MM.1S (cell line): ENCODE measurements around the gene COG5.

Experiments
- DNase-seq: peaks from one replicate; pipeline ENCODE4 v3.0.0-alpha.2; 2015
- H2AFZ ChIP-seq: fragments of 300-600 bp; sonication (generic); 2 replicates; pipeline ENCODE4 v1.6.0; 2016; ENCODE audit warnings: antibody characterized with exemption, low read length
- H3F3A ChIP-seq: fragments of 300-600 bp; sonication (generic); 2 replicates; pipeline ENCODE4 v1.6.1; 2016; ENCODE audit warnings: mild to moderate bottlenecking, antibody characterized with exemption, low read length, moderate library complexity, mixed read lengths; ENCODE audit not compliant: insufficient read depth
- H3K27ac ChIP-seq: fragments of 300-600 bp; sonication (generic); 2 replicates; pipeline ENCODE4 v1.5.1; 2016; ENCODE audit warnings: mild to moderate bottlenecking, low read length
- H3K27me3 ChIP-seq: fragments of 300-600 bp; sonication (generic); replicated peaks from 2 replicates; pipeline ENCODE4 v1.6.0; 2016; ENCODE audit warnings: low read length; ENCODE audit not compliant: insufficient read depth
- H3K36me3 ChIP-seq: fragments of 300-600 bp; sonication (generic); replicated peaks from 2 replicates; pipeline ENCODE4 v1.6.1; 2016; ENCODE audit warnings: mild to moderate bottlenecking, low read length, mixed read lengths; ENCODE audit not compliant: insufficient read depth
- H3K4me1 ChIP-seq: fragments of 300-600 bp; sonication (generic); 2 replicates; pipeline ENCODE4 v1.6.1; 2016; ENCODE audit warnings: low read length, mixed read lengths
- H3K4me2 ChIP-seq: fragments of 300-600 bp; sonication (generic); 2 replicates; pipeline ENCODE4 v1.6.0; 2016; ENCODE audit warnings: low read depth, low read length
- H3K4me3 ChIP-seq: fragments of 300-600 bp; sonication (generic); 2 replicates; pipeline ENCODE4 v1.5.1; 2016; ENCODE audit warnings: low read length, mixed read lengths
- H3K79me2 ChIP-seq: fragments of 300-600 bp; sonication (generic); 2 replicates; pipeline ENCODE4 v1.6.1; 2016; ENCODE audit warnings: mixed run types, low read length, mixed read lengths
- H3K9ac ChIP-seq: fragments of 300-600 bp; sonication (generic); 2 replicates; pipeline ENCODE4 v1.6.1; 2016; ENCODE audit warnings: low read length, mixed read lengths
- H3K9me2 ChIP-seq: fragments of 300-600 bp; sonication (generic); replicated peaks from 2 replicates; pipeline ENCODE4 v1.6.1; 2016; ENCODE audit warnings: mild to moderate bottlenecking, low read length, mixed read lengths; ENCODE audit not compliant: insufficient read depth
- H3K9me3 ChIP-seq: fragments of 300-600 bp; sonication (generic); replicated peaks from 2 replicates; pipeline ENCODE4 v1.6.1; 2016; ENCODE audit warnings: mild to moderate bottlenecking, low read length, mixed read lengths; ENCODE audit not compliant: insufficient read depth
- H4K20me1 ChIP-seq: fragments of 300-600 bp; sonication (generic); 2 replicates; pipeline ENCODE4 v1.6.1; 2016; ENCODE audit warnings: mild to moderate bottlenecking, low read length, moderate library complexity, mixed read lengths; ENCODE audit not compliant: insufficient read depth
- CTCF ChIP-seq: fragments of 300-600 bp; sonication (generic); IDR thresholded peaks from 2 replicates; pipeline ENCODE4 v1.5.1; 2016; ENCODE audit warnings: antibody characterized with exemption, low read length, mixed read lengths
- EZH2 ChIP-seq: fragments of 300-600 bp; sonication (generic); optimal IDR thresholded peaks from 2 replicates; pipeline ENCODE3; 2017; ENCODE audit warnings: low read depth, mild to moderate bottlenecking, antibody characterized with exemption, low read length, mixed read lengths
- EZH2phosphoT487 ChIP-seq: fragments of 300-600 bp; sonication (generic); IDR thresholded peaks from 2 replicates; pipeline ENCODE4 v1.6.1; 2018; ENCODE audit warnings: antibody characterized with exemption, low read length

Gene COG5

DNA sequence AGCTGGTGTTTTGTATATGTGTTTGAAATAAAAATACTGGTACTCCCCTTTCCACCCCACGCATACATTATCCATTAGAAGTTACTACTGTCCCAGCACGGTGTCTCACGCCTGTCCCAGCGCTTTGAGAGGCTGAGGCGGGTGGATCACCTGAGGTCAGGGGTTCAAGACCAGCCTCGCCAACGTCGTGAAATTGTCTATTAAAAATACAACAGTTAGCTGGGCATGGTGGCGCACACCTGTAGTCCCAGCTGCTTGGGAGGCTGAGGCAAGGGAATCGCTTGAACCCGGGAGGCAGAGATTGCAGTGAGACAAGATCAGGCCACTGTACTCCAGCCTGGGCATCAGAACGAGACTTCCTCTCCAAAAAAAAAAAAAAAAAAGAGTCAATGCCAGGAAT is 392.2 kb downstream of the COG5 start:
- peak overlapping the region; percentile 49; the same call in 1 of the 2 replicates for H3K4me2 ChIP-seq
- peaks cover 61% of the 10 kb centered on the region for H3K79me2 ChIP-seq
- H3K36me3 ChIP-seq: no peaks in the 10 kb centered on the region
- H3K27me3 ChIP-seq: no peaks in the 10 kb centered on the region
- TF ChIP-seq EZH2 (no peak), CTCF (no peak), EZH2phosphoT487 (no peak)
- no peak overlapping the region for H3K9ac ChIP-seq
- H3K27ac ChIP-seq: no peak overlapping the region
- no peaks in the 10 kb centered on the region for H3K9me2 ChIP-seq
- peaks cover 34% of the 10 kb centered on the region for H3F3A ChIP-seq
- H3K9me3 ChIP-seq: no peaks in the 10 kb centered on the region
- no peak for DNase-seq
- peaks cover 17% of the 10 kb centered on the region for H4K20me1 ChIP-seq
- no peak overlapping the region for H3K4me3 ChIP-seq
- no peak overlapping the region for H2AFZ ChIP-seq
- H3K4me1 ChIP-seq: peaks cover 15% of the 10 kb centered on the region

DNA sequence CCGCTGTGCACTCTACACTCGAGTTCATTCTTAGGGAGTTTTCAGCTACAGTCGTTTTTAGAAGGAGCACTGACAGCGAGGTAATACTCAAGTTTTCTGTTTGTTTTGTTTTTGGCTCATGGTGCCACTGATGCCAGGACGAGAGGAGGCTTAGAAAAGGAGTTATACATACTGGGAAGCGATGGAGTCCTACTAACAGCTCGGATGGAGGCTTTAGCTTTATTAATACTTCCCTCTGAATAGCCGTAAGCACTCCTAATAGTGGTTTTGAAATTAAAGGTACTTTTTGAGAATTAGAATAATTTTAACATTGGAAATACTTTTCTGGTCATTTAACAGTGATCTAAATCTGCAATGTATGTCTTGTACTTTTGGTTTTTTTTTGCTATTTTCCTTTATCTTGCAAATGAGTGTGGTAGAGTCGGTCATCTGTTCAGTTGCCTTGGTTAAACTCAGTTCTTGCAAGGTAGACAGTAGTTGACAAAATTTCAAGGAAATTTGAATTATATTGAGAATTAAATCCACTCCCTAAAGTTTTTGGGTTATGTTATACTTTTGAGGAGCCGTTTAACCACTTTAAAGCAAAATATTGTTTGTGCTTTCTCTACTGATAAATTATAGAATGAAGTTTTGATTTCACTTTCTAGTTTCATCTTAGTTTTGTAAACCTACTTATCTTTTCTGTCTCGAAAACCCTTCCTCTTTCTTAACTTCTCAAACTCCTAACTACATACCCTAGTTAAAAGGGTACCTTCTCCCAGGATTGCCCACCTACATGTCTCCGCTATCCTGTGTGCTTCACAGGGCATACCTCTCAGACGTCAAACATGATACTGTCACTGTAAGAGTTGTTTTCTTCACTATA is 393.4 kb downstream of the COG5 start:
- Histone ChIP-seq H3K4me3 (peak overlapping the region; percentile 82), H4K20me1 (peaks cover 17% of the 10 kb centered on the region), H3K4me2 (peak overlapping the region; percentile 88), H3K9me2 (no peaks in the 10 kb centered on the region), H3K79me2 (peaks cover 52% of the 10 kb centered on the region), H3K27ac (peak overlapping the region; percentile 77), H3K36me3 (no peaks in the 10 kb centered on the region), H3F3A (peaks cover 34% of the 10 kb centered on the region), H2AFZ (peak overlapping the region; percentile 39), H3K9ac (peak overlapping the region; percentile 88), H3K4me1 (peaks cover 15% of the 10 kb centered on the region), H3K9me3 (no peaks in the 10 kb centered on the region), H3K27me3 (no peaks in the 10 kb centered on the region)
- DNase-seq: peak; percentile 41
- TF ChIP-seq EZH2phosphoT487: no peak
- no peak for TF ChIP-seq CTCF

- peak overlapping the region; percentile 88 for H3K9ac ChIP-seq
- H3K27ac ChIP-seq: peak overlapping the region; percentile 77
- peak overlapping the region; percentile 82 for H3K4me3 ChIP-seq
- peak overlapping the region; percentile 88 for H3K4me2 ChIP-seq
- no peaks in the 10 kb centered on the region for H3K9me2 ChIP-seq
- TF ChIP-seq EZH2 (no peak), CTCF (peak; percentile 15)
- H3K27me3 ChIP-seq: no peaks in the 10 kb centered on the region
- peaks cover 31% of the 10 kb centered on the region for H3F3A ChIP-seq
- peaks cover 43% of the 10 kb centered on the region for H3K79me2 ChIP-seq
- H3K36me3 ChIP-seq: no peaks in the 10 kb centered on the region
- peaks cover 17% of the 10 kb centered on the region for H4K20me1 ChIP-seq
- H3K9me3 ChIP-seq: no peaks in the 10 kb centered on the region
- peaks cover 15% of the 10 kb centered on the region for H3K4me1 ChIP-seq
- H2AFZ ChIP-seq: peak overlapping the region; percentile 46
- DNase-seq: peak; percentile 98
Observed at GRCh38 chr7:107169120-107170050, 394.3 kb downstream of the COG5 start.
